ENCODE data around the gene RRP9. TPM values are rescaled to one million over a fixed set of nuclear protein-coding genes. Genes with fewer than 3 reads are reported as not detected.

RRP9 gene
- total and polyA plus RNA-seq, 4 donors, result 6.5 to 11.0 (median 7.8) TPM

DNA sequence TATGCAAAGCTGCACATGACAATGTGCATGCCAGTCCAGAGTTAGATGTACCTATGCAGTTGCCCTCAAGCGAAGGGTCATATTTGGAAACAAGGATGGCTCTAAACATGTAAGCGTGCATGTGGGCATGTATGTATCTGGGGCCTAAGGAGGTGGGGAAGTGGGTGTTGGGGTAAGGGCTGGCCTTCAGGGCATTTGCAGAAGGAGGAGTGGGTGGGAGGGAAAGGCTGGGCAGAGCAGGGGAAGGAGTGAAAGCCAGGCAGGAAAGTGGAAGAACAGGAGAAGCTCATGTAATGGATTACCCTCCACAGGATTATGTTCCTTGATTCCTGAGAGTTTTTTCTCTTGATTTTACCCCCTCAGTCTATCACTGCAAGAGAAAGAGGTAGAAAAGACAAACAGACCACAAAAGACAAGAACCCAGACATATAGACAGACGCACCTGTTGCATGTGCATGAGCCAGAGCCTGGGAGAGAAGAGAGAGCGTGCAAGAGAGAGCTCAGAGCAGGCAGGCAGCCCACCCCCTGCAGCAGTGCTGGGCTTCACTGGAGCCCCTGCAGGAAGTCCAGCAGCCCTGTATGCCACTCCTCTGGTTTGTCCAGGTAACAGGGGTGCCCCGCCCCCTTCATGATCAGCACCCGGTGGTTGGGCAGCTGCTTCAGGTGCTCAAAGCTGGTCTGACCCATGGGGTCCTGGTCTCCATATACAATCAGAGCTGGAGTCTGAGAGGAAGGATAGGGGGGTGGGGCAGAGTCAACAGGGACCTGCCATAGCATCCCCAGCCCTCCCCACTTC is 27.4 kb upstream of the RRP9 start:
- H3K9me3 ChIP-seq (ENCODE audit: control insufficient read depth in 4 of 4, low read length in 3 of 4), result no peaks in the 10 kb centered on the region
- no peaks in the 10 kb centered on the region for H3K27me3 ChIP-seq (ENCODE audit: control insufficient read depth in 4 of 4, insufficient read depth in 4 of 4, low read length in 3 of 4)
- 84% methylated on average over 6 of the region's 6 CpGs for WGBS
- no peak overlapping the region for H3K9ac ChIP-seq (ENCODE audit: low read depth in 1 of 2, low read length in 2 of 2)
- no peak for TF ChIP-seq YY1 (IDR thresholded peaks at IDR 0.05)
- no peak overlapping the region for H3K27ac ChIP-seq (ENCODE audit: low read depth in 1 of 2, low read length in 2 of 2)
- H3K4me1 ChIP-seq (ENCODE audit: control insufficient read depth in 4 of 4, insufficient read depth in 4 of 4, low read length in 3 of 4), result peaks cover 8 to 50% (median 44%) of the 10 kb centered on the region in 4 donors
- H3K4me3 ChIP-seq (ENCODE audit: low read depth in 1 of 3, low read length in 3 of 3), result no peak overlapping the region
- H3K36me3 ChIP-seq (ENCODE audit: control insufficient read depth in 4 of 4, insufficient read depth in 3 of 4, low read depth in 1 of 4, low read length in 3 of 4), result no peaks in the 10 kb centered on the region
- no peak for DNase-seq (ENCODE audit: low spot score)

DNA sequence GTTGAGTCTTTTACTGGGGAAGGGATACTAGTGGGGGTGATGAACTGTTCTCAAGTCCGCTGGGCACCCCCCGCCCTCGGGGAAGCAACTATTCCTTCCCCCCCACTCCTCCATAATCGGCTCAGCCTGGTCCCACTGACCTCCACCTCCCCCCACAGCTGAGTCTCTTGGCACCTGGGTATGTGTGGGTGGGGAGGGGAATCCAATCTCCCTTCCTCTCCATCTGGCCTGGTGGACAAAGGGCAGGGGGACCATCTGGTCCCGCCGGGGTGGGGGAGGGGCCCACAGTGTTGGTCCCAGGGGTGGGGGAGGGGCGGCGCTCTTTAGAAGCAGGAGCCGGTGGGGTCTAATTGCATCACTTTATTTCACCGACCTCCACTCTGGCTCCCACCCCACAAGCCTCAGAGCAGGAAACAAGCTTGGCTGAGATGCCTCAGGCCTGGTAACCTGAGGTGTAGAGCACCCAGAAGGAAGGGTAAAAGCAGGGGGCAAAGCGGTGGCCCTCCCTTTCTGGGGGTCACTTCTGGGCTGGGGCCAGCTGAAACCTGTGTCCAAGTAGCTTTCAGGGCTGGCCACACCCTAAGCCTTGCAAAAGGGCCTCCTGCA is 26.6 kb upstream of the RRP9 start:
- no peaks in the 10 kb centered on the region for H3K9me3 ChIP-seq (ENCODE audit: control insufficient read depth in 4 of 4, low read length in 3 of 4)
- H3K4me3 ChIP-seq (ENCODE audit: low read depth in 1 of 3, low read length in 3 of 3), result peak overlapping the region in 2 of 3 donors; percentile 57 to 76
- TF ChIP-seq RXRA (IDR thresholded peaks at IDR 0.05) (no peak), EGR1 (IDR thresholded peaks at IDR 0.05; ENCODE audit: low read depth in 2 of 2) (no peak), GABPA (IDR thresholded peaks at IDR 0.05 in 1 of 2, conservative IDR thresholded peaks at IDR 0.05 in 1 of 2) (no peak), TAF1 (conservative IDR thresholded peaks at IDR 0.05) (no peak), RAD21 (IDR thresholded peaks at IDR 0.05) (no peak), NR2F2 (IDR thresholded peaks at IDR 0.05) (no peak), YY1 (IDR thresholded peaks at IDR 0.05) (no peak), HNF4A (conservative IDR thresholded peaks at IDR 0.05) (no peak)
- TF ChIP-seq, protein P1, sequence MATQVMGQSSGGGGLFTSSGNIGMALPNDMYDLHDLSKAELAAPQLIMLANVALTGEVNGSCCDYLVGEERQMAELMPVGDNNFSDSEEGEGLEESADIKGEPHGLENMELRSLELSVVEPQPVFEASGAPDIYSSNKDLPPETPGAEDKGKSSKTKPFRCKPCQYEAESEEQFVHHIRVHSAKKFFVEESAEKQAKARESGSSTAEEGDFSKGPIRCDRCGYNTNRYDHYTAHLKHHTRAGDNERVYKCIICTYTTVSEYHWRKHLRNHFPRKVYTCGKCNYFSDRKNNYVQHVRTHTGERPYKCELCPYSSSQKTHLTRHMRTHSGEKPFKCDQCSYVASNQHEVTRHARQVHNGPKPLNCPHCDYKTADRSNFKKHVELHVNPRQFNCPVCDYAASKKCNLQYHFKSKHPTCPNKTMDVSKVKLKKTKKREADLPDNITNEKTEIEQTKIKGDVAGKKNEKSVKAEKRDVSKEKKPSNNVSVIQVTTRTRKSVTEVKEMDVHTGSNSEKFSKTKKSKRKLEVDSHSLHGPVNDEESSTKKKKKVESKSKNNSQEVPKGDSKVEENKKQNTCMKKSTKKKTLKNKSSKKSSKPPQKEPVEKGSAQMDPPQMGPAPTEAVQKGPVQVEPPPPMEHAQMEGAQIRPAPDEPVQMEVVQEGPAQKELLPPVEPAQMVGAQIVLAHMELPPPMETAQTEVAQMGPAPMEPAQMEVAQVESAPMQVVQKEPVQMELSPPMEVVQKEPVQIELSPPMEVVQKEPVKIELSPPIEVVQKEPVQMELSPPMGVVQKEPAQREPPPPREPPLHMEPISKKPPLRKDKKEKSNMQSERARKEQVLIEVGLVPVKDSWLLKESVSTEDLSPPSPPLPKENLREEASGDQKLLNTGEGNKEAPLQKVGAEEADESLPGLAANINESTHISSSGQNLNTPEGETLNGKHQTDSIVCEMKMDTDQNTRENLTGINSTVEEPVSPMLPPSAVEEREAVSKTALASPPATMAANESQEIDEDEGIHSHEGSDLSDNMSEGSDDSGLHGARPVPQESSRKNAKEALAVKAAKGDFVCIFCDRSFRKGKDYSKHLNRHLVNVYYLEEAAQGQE (IDR thresholded peaks at IDR 0.05), result no peak
- TF ChIP-seq, protein P2, sequence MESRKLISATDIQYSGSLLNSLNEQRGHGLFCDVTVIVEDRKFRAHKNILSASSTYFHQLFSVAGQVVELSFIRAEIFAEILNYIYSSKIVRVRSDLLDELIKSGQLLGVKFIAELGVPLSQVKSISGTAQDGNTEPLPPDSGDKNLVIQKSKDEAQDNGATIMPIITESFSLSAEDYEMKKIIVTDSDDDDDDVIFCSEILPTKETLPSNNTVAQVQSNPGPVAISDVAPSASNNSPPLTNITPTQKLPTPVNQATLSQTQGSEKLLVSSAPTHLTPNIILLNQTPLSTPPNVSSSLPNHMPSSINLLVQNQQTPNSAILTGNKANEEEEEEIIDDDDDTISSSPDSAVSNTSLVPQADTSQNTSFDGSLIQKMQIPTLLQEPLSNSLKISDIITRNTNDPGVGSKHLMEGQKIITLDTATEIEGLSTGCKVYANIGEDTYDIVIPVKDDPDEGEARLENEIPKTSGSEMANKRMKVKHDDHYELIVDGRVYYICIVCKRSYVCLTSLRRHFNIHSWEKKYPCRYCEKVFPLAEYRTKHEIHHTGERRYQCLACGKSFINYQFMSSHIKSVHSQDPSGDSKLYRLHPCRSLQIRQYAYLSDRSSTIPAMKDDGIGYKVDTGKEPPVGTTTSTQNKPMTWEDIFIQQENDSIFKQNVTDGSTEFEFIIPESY (IDR thresholded peaks at IDR 0.05), result no peak
- TF ChIP-seq, protein P3, sequence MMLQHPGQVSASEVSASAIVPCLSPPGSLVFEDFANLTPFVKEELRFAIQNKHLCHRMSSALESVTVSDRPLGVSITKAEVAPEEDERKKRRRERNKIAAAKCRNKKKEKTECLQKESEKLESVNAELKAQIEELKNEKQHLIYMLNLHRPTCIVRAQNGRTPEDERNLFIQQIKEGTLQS (IDR thresholded peaks at IDR 0.05), result no peak
- WGBS, result 16% methylated on average over 11 of the region's 11 CpGs
- DNase-seq (ENCODE audit: low spot score), result peak; percentile 66
- no peaks in the 10 kb centered on the region for H3K27me3 ChIP-seq (ENCODE audit: control insufficient read depth in 4 of 4, insufficient read depth in 4 of 4, low read length in 3 of 4)
- H3K9ac ChIP-seq (ENCODE audit: low read depth in 1 of 2, low read length in 2 of 2), result no peak overlapping the region
- peak overlapping the region; percentile 64 to 80 for H3K27ac ChIP-seq (ENCODE audit: low read depth in 1 of 2, low read length in 2 of 2)
- H3K4me1 ChIP-seq (ENCODE audit: control insufficient read depth in 4 of 4, insufficient read depth in 4 of 4, low read length in 3 of 4), result peaks cover 8 to 49% (median 43%) of the 10 kb centered on the region in 4 donors
- H3K36me3 ChIP-seq (ENCODE audit: control insufficient read depth in 4 of 4, insufficient read depth in 3 of 4, low read depth in 1 of 4, low read length in 3 of 4), result no peaks in the 10 kb centered on the region
